ENCODE data around the gene BLZF1. TPM values are rescaled to one million over a fixed set of nuclear protein-coding genes. Genes with fewer than 3 reads are reported as not detected.

Gene BLZF1
- polyA plus RNA-seq, 1 donor from 2014 or later: 19.9 TPM

DNA sequence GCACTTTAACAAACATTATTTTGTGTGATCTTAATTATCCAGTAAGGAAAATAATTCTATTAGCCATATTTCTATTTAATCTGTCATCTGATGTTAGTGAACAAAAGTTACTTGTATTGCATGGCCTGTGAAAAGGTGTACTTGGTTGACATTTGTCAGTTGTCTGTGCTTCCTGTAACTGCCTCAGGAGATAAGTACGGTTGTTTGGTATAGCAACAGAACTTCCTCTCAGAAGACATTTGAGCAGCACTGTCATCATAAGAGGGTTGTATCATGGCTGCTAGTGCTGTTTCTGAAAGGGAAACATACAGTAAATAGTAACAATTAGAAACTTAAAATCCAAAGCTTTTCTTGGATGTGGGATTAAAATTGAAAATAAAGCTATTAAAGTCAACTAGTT is 3.4 kb downstream of the BLZF1 start:
- no peak overlapping the region for H3K4me2 ChIP-seq (ENCODE audit: low read length)
- H3K36me3 ChIP-seq (ENCODE audit: insufficient read depth, low read length): peaks cover 3% of the 10 kb centered on the region
- H4K20me1 ChIP-seq (ENCODE audit: insufficient read depth): no peaks in the 10 kb centered on the region
- H3K9me2 ChIP-seq (ENCODE audit: insufficient read depth, low read length): no peaks in the 10 kb centered on the region
- no peaks in the 10 kb centered on the region for H3K9me3 ChIP-seq (ENCODE audit: low read length)
- H3K27ac ChIP-seq (ENCODE audit: low read length): no peak overlapping the region
- H3F3A ChIP-seq (ENCODE audit: insufficient read depth, low read length, poor library complexity, severe bottlenecking): no peaks in the 10 kb centered on the region
- H3K79me2 ChIP-seq (replicated peaks; ENCODE audit: insufficient read depth, low read length): peaks cover 27% of the 10 kb centered on the region
- no peak overlapping the region for H3K4me3 ChIP-seq (ENCODE audit: low read length)
- no peak overlapping the region for H2AFZ ChIP-seq (ENCODE audit: low read depth, low read length)
- no peaks in the 10 kb centered on the region for H3K27me3 ChIP-seq (ENCODE audit: insufficient read depth, low read depth, low read length)
- no peak for TF ChIP-seq MXI1 (conservative IDR thresholded peaks at IDR 0.05; ENCODE audit: poor library complexity, severe bottlenecking)
- no peak for TF ChIP-seq EZH2 (IDR thresholded peaks at IDR 0.05; ENCODE audit: borderline replicate concordance, insufficient read depth, low read length, poor library complexity, severe bottlenecking)
- H3K9ac ChIP-seq (ENCODE audit: low read length): no peak overlapping the region

- Histone ChIP-seq H3K4me3 (ENCODE audit: low read length) (no peak overlapping the region), H3K9me2 (ENCODE audit: insufficient read depth, low read length) (no peaks in the 10 kb centered on the region), H4K20me1 (ENCODE audit: insufficient read depth) (no peaks in the 10 kb centered on the region), H3K27me3 (ENCODE audit: insufficient read depth, low read depth, low read length) (no peaks in the 10 kb centered on the region), H3K9me3 (ENCODE audit: low read length) (no peaks in the 10 kb centered on the region), H3K9ac (ENCODE audit: low read length) (no peak overlapping the region), H2AFZ (ENCODE audit: low read depth, low read length) (no peak overlapping the region), H3K27ac (ENCODE audit: low read length) (no peak overlapping the region), H3F3A (ENCODE audit: insufficient read depth, low read length, poor library complexity, severe bottlenecking) (no peaks in the 10 kb centered on the region), H3K36me3 (ENCODE audit: insufficient read depth, low read length) (peaks cover 5% of the 10 kb centered on the region), H3K4me2 (ENCODE audit: low read length) (no peak overlapping the region), H3K79me2 (replicated peaks; ENCODE audit: insufficient read depth, low read length) (no peaks in the 10 kb centered on the region)
- no peak for TF ChIP-seq EZH2 (IDR thresholded peaks at IDR 0.05; ENCODE audit: borderline replicate concordance, insufficient read depth, low read length, poor library complexity, severe bottlenecking)
- no peak for TF ChIP-seq CTCF (IDR thresholded peaks at IDR 0.05; ENCODE audit: poor library complexity, severe bottlenecking)
- no peak for TF ChIP-seq POLR2AphosphoS5 (IDR thresholded peaks at IDR 0.05)
- TF ChIP-seq, protein P1, sequence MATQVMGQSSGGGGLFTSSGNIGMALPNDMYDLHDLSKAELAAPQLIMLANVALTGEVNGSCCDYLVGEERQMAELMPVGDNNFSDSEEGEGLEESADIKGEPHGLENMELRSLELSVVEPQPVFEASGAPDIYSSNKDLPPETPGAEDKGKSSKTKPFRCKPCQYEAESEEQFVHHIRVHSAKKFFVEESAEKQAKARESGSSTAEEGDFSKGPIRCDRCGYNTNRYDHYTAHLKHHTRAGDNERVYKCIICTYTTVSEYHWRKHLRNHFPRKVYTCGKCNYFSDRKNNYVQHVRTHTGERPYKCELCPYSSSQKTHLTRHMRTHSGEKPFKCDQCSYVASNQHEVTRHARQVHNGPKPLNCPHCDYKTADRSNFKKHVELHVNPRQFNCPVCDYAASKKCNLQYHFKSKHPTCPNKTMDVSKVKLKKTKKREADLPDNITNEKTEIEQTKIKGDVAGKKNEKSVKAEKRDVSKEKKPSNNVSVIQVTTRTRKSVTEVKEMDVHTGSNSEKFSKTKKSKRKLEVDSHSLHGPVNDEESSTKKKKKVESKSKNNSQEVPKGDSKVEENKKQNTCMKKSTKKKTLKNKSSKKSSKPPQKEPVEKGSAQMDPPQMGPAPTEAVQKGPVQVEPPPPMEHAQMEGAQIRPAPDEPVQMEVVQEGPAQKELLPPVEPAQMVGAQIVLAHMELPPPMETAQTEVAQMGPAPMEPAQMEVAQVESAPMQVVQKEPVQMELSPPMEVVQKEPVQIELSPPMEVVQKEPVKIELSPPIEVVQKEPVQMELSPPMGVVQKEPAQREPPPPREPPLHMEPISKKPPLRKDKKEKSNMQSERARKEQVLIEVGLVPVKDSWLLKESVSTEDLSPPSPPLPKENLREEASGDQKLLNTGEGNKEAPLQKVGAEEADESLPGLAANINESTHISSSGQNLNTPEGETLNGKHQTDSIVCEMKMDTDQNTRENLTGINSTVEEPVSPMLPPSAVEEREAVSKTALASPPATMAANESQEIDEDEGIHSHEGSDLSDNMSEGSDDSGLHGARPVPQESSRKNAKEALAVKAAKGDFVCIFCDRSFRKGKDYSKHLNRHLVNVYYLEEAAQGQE (IDR thresholded peaks at IDR 0.05; ENCODE audit: borderline replicate concordance): no peak
- TF ChIP-seq SMC3 (conservative IDR thresholded peaks at IDR 0.05; ENCODE audit: poor library complexity): no peak
- TF ChIP-seq MXI1 (conservative IDR thresholded peaks at IDR 0.05; ENCODE audit: poor library complexity, severe bottlenecking): no peak
- TF ChIP-seq RAD21 (conservative IDR thresholded peaks at IDR 0.05): no peak
- no peak for TF ChIP-seq EP300 (conservative IDR thresholded peaks at IDR 0.05; ENCODE audit: poor library complexity, severe bottlenecking)
- no peak for TF ChIP-seq TAF1 (IDR thresholded peaks at IDR 0.05; ENCODE audit: low read depth)
Measured at GRCh38 chr1:169381162-169381561, 13.2 kb downstream of the BLZF1 start.

DNA sequence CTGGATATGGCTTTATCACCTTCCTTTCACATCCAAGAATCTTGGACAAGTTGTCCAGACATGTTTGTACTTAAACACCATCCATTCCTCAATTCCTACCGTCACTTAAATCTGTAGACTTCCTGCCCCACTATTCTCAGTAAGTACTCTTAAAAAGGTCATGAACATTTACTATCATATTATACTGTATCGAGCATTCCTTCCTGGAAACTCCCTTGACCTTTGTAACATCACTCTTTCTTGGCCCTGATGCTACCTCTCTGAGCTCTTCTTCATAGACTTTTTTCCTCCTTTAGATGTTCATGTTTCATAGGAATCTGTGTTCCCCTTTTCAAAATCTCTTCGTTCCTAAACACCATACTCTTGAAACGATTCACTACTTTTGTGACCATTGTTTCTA is 15.5 kb downstream of the BLZF1 start:
- Histone ChIP-seq H3F3A (ENCODE audit: insufficient read depth, low read length, poor library complexity, severe bottlenecking) (no peaks in the 10 kb centered on the region), H3K9me3 (ENCODE audit: low read length) (no peaks in the 10 kb centered on the region), H3K36me3 (ENCODE audit: insufficient read depth, low read length) (peaks cover 5% of the 10 kb centered on the region)

More for the DNA sequence above, 15.5 kb downstream of the BLZF1 start:
- Histone ChIP-seq H3K27me3 (ENCODE audit: insufficient read depth, low read depth, low read length) (no peaks in the 10 kb centered on the region), H3K4me3 (ENCODE audit: low read length) (no peak overlapping the region), H3K4me2 (ENCODE audit: low read length) (no peak overlapping the region), H3K27ac (ENCODE audit: low read length) (no peak overlapping the region), H3K9me2 (ENCODE audit: insufficient read depth, low read length) (no peaks in the 10 kb centered on the region), H2AFZ (ENCODE audit: low read depth, low read length) (no peak overlapping the region), H3K79me2 (replicated peaks; ENCODE audit: insufficient read depth, low read length) (no peaks in the 10 kb centered on the region), H4K20me1 (ENCODE audit: insufficient read depth) (no peaks in the 10 kb centered on the region), H3K9ac (ENCODE audit: low read length) (no peak overlapping the region)
- TF ChIP-seq POLR2AphosphoS5 (IDR thresholded peaks at IDR 0.05): no peak
- no peak for TF ChIP-seq SMC3 (conservative IDR thresholded peaks at IDR 0.05; ENCODE audit: poor library complexity)
- TF ChIP-seq RAD21 (conservative IDR thresholded peaks at IDR 0.05): no peak
- no peak for TF ChIP-seq TAF1 (IDR thresholded peaks at IDR 0.05; ENCODE audit: low read depth)
- TF ChIP-seq EZH2 (IDR thresholded peaks at IDR 0.05; ENCODE audit: borderline replicate concordance, insufficient read depth, low read length, poor library complexity, severe bottlenecking): no peak
- TF ChIP-seq MXI1 (conservative IDR thresholded peaks at IDR 0.05; ENCODE audit: poor library complexity, severe bottlenecking): no peak
- TF ChIP-seq, protein P1 (IDR thresholded peaks at IDR 0.05; ENCODE audit: borderline replicate concordance): no peak
- TF ChIP-seq CTCF (IDR thresholded peaks at IDR 0.05; ENCODE audit: poor library complexity, severe bottlenecking): no peak
- no peak for TF ChIP-seq EP300 (conservative IDR thresholded peaks at IDR 0.05; ENCODE audit: poor library complexity, severe bottlenecking)

Measured in neural cell (in vitro differentiated cells).